NK-92 (cell line): ENCODE data around the gene RUVBL1.

Experiments
- DNase-seq: peaks from one replicate; lab custom pipeline; 2025; ENCODE audit not compliant: unreplicated experiment; lab: John Stamatoyannopoulos, UW

RUVBL1 gene

DNA sequence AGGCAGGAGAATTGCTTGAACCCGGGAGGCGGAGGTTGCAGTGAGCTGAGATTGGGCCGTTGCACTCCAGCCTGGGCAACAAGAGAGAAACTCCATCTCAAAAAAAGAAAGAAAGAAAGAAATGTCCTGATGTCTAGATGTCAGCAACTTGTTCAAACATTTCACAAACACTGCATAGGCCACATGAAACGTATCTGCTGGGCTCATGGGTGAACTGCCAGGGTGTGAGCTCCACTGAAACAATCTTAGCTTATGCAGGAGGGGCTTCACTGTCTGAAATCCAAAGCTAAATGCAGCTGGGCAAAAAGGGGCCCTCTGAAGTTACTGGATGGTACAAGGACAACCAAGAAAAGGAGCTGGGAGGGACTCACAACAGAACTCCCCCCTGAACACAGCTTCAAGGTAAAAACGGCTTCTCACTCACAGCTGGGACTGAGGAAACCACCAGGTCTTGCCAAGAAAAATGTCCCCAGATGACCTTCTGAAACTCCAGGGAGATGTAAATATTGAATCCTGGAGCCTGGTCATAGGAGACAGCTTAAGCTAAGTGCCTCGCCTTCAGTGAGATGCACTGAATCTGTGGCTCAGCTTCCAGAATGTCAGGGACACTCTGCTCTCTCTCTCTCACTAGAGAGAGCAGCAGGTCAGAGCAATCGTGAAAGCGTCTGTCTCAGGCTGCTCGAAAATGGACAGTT is 39.5 kb downstream of the RUVBL1 start:
- DNase-seq: no peak

DNA sequence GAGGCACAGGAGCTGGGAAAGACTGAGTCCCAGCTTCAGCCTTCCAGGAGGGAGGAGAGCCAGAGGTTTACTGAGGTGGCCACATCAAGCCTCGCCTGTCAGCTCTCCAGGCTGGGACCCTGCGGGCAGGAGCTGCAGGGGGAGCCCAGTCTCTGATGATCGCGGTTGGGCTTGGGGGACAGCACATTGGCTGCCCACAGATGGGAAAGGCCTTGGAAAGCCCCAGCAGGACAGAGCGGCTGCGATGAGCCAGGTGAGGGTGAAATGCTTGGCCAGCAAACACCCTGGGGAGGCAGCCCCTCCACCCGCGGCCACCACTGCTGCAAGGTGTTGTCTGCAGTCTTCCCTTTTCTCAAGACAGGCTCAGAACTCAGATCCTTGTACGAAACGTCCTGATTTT is 40.2 kb downstream of the RUVBL1 start:
- no peak for DNase-seq

DNA sequence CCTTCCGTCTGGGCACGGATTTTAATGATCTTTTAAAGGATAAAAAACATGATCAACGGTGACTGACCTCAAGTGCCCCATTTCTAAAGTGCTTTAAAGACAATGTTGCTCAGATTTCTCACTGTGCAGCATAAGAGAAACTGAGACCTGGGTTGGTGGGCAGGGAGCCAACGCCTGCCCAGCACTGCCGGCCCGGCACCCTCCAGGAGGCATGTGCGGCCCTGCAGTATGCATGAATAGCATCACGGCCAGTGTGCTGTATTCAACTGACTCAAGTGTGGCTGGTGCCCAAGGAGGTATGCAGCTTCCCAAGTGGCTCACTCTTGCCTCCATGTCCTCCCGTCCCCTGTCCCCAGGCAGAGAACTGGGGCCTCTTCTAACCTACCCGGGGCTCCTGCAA is 41.1 kb downstream of the RUVBL1 start:
- no peak for DNase-seq

DNA sequence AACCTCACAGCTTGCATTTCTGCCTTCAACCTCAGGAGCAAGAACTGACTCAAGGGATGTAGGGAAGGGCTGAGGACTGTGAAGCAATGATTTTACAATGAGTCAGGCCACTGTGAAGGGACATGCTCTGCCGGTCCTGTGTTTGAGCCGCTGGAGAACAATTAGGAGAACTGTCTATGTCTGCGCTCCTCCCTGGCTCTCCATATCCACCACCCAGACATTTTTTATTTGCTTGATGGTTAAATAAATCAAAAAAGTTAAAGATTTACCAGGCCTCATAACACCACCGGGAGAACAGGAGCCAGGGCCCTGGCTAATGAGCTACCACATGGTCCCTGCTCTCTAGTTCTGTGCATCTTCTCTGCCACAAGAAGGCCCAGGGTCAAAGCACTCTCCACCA is 41.8 kb downstream of the RUVBL1 start:
- DNase-seq: no peak

DNA sequence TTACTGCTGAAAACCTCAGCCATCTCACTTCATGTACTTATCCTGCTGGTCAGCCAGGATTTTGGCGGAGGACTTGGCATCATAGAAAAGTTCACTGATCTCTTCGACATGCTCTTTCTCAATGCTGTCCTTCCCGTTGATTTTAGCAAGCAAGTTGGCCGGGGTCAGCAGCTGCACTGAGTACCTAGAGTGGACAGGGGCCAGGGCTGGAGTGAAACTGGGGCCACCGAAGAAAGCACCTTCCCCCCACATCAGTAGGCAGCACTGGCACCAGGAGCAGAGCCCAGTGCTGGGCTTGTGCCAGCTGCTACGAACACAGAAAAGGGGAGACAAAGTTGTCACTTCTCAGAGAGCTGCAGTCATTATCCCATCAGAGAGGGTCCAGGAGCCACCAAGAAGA is 42.4 kb downstream of the RUVBL1 start:
- no peak for DNase-seq

DNA sequence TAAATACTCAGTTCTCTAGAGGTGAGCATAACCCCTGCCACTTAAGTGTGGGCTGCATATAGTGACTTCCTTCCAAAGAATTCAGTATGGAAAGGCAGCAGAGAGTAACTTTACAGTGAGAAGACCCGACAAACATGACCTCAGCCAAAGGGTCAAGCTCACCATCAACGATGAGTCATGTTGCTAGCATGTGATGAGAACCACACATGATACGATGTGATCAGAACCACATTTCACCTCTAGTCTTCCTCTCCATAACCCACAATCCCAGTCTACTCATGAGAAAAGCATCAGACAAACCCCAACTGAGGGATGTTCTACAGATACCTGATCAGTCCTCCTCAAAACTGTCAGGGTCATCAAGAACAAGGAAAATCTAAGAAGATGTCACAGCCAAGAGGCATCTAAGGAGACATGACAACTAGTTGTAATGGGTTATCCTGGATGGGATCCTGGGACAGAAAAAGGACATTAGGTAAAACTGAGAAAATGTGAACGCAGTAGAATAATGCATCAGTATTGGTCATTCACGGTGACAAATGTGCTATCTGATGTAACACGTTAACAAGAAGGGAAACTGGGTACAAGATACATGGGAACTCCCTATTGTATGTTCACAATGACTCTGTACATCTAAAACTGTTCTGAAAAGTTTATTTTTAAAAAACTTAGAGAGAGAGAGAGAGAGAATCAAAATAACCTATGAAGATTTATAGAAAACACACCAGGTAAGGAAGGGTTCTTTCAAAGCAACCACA is 43.1 kb downstream of the RUVBL1 start:
- DNase-seq: no peak

DNA sequence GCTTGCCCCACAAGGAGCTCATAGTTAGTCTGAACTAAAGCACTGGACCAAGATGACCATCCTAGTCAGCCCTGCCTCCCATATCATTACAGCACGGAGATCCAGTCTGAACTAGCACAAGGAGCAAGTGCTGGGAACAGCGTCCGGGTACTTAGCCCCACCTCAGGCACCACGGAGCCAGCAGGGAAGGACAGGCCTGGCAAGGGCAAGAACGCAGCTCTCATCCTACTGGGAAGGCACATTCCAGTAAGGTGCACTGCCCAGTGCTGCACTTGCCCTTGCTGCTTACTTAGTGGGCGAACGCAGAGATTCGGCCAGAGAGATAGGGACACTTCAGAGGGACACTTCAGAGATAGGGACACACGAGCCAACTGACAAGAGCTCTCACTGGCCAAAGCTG is 43.8 kb downstream of the RUVBL1 start:
- no peak for DNase-seq

DNA sequence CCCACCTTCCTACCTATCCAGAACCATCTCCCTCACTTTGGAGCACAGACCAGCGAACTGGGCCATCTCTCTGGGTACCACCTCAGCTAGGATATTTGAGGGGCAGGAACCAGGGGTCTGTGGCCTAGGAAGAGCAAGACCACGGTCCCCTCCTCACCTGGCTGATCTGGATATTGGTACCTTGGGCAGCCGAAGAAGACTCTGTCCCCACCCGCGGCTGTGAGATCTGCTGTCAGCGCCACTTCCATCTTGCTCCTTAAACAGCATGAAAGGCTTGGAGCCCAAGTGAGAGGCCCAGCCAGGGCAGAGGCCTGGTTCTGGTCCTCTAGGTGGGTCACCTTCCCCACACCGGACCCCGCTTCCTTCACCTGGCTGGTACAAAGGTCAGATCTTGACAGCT is 44.7 kb downstream of the RUVBL1 start:
- no peak for DNase-seq

DNA sequence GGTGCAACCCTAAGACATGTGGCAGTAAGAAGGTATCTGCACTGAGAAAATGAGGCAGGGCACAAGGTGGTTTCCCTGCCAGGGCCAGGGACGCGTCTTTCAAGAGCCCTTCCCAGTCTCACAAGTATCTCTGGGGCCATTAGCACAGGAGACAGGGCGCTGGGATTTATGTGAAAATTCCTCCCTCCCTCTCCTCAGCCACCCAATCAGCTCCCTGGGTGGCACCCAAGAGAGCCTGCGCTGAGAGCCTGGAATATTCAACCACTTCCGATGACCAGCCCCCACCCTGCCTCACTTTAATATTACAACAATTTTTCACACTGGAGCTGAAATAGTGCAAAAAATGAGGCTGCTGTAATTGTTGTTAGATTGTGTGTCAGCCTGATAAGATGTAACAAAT is 45.3 kb downstream of the RUVBL1 start:
- no peak for DNase-seq

DNA sequence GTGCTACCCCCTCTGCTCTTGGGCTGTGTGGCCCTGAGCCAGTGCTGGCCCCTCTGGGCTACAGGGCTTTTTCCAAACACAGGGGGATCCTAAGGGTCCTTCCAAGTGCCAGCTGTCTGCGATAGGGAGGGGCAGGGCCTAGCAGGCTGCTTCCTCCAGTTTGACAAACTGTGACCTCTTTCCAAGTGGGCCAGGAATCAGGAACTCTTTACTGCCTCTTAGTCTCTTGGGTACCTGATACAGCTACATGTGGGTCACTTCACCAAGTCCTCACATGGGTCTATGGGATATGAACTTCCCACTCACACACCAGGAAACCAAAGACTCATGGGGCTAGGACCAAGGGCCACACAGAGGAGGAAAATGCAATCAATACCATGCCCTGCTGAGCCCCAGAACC is 45.9 kb downstream of the RUVBL1 start:
- DNase-seq: no peak

DNA sequence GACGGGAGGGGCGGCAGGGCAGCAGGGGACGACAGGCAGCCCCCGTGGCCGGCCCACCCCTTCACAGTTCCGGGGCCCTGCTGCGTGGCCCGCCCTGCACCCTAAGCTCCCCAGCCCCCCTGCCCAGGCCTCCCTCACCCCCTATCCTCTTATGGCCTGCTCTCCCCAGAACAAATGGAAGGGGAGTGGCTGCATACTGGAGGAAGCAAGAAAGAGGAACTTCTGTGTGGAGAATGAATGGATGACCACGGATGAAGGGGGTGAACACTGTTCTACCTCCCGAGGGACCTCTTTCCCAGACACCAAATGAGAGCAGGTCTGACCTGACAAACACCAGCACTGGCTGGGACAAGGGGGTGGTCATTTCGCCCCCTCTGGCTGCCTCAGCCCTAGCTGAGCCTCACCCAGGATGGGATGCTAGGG is 46.4 kb downstream of the RUVBL1 start:
- DNase-seq: no peak

DNA sequence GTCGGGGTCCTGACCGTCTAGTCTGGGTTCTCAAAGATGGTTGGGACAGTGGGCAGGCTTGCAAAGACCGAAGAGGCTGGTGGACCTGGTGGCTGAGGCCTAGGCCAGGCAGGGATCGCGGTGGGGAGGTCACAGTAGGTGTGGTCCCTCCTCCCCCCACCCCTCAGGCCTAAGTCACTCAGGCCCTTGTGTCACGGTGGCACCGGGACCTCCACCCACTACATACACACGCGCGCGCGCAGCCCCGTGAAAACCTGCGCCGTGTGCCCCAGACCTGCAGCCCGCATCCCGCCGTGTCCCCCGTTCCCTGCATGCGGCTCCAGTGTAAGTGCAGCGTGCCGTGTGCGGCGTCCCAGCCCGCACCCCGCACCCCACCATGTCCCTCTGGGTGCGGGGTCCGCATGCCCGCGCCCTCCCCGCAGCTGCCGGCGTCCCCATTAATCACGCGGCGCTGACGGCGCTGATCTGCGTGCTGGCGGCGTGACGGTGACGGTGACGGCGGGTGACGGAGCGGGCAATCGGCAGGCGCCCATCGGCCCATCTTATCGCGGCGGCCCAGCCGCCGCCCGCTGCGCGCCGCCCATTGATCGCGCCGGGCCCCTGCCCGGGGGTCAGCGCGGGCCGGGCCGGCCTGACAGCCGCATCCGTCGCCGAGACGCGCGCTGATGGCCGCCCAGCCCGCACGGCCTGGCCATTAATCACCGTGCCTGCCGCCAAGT is 47.0 kb downstream of the RUVBL1 start:
- DNase-seq: no peak

DNA sequence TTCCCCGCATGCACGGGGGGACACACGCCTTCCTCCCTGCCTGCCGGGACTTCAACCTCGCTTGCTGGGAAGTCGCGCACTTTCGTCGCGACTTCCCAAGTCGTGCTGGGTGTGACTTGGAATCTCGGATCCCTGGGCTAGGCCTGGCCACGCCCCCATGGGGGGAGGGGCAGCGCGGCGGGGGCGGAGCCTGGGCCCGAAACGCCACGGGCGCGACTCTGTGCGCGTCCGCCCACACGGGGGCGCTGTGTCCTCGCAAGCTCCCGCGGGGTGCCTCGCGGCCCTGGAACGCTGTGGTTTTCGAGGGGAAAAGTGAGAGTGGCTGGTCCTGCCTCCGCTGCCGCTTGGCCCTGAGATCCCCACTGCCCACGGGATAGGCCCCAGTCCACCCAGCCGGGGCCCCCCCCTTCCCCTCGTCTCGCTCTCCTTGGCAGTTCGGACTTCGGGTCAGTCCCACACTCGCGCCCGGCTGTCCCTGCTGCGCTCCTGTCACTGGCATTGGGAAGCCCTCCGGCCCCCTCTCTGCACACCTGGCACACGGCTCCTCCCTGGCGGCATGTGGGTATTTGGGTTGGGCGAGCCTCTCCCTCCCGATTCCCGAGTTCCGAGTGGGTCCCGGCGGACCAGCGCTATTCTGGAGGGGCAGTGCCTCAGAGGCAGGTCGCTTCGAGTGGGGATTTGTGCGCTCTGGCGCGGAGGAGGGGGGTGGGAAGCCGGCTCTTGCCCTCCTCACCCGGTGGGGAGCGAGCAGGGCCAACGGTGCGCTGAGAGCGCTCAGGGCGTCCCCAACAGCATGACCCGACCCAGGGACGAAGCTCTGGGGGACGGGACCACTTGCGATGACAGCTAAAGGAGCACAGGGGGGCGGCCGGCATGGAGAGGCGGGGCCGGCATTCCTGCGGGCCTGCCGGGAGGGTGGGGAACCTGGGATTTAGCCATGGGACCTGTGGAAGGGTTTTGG is 47.8 kb downstream of the RUVBL1 start:
- DNase-seq: no peak

DNA sequence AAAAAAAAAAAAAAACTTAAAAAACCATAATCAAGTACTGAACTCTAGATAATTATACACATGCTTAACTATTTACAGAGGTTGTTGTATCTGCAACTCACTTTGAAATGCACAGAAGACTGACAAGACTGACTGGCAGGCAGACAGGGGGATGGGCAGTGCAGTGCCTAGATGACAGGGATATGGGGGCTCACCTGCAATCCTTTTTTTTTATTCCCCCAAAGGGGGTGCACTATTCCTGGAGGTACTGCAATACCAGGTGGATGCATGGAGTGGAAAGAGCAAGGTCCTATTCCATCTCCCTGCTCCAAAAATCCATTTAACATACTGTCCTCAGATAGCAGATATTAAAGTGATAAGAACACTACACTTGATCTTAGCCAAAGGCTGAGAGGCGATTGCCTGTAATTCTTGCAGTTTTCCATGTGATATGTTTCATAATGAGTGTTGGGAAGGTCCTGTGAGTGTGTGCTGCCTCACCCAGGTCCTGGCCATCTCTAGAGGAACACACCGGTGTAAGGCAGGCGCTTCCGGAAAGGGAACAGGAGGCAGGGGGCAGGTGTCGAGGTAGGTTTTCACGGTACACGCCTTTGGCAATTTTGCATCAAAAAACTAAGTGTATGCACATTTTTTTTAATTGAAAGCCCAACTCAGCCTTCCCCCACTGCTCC is 48.6 kb downstream of the RUVBL1 start:
- no peak for DNase-seq

DNA sequence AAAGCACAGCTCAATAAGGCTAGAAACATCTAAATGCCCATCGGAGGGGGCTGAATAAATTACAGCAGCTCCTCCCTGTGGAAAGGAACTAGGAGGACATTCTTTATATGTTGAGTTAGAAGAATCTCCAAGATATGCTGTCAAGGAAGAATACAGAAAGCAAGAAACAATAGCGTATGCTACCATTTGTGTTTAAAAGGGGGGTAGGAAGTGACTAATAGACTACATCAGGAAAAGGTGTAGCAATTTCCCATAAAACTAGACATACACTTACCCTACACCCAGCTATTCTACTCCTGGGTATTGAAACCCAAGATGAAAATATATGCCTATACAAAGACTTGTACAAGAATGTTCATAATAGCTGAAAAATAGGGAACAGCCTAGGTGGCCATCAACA is 49.8 kb downstream of the RUVBL1 start:
- DNase-seq: no peak

DNA sequence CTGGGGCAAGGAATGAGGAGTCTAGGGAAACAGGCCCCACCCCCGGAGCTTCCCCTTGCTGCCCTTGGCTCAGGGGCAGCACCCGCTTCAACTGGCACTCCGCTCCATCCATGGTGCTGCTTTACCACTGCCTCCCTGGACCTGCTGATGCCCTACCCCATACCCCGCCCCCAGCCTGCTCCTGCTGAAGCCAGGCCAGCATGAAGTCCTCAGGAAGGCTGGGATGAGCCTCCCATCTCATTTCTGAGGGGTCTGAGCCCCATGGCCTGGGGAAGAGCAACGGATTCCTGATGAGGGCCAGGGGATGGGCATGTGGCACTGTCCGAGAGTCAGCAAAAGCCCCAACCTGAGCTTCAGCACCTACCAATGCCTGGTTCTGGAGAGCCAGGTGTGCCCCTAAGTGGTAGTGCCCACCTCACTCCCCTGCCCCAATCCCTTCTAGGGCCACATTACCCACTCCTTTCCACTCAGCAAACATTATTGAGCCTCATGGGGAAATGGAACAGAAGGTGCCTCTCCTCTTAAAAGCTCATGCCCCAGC is 50.4 kb downstream of the RUVBL1 start:
- DNase-seq: no peak

DNA sequence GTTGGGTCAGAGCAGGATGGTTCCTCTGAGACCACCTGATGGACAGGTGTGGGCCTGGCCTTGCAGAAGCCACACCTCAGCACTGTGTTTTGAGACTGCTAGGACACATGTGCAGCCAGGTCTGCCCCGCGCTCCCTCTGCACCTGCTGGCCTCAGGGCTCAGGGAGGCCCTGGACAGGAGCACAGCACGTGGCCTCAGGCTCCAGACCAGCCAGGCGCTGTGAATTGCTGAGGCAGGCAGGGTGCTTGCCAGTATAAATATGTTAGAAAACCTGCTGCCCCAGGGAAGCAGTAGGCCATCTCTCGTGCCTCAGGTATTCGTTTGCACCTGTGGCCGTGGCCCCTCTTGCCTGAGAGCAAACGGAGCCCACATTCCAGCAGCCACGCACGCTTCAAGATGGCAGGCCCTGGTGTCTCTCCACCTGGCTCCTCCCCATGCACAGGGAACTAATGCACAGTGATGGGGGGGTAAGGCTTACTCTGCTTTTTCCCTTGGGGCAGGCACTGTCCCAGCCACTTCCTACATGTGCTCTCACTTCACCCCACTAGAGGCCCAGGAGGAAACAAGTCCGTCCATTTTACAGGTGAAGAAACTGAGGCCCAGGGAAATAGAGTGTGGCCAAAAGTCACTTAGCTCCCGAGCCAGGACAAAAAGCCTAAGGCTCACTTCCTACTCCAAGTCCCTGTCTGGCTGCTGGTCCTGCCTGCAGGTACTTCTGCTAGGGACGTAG is 51.0 kb downstream of the RUVBL1 start:
- no peak for DNase-seq

DNA sequence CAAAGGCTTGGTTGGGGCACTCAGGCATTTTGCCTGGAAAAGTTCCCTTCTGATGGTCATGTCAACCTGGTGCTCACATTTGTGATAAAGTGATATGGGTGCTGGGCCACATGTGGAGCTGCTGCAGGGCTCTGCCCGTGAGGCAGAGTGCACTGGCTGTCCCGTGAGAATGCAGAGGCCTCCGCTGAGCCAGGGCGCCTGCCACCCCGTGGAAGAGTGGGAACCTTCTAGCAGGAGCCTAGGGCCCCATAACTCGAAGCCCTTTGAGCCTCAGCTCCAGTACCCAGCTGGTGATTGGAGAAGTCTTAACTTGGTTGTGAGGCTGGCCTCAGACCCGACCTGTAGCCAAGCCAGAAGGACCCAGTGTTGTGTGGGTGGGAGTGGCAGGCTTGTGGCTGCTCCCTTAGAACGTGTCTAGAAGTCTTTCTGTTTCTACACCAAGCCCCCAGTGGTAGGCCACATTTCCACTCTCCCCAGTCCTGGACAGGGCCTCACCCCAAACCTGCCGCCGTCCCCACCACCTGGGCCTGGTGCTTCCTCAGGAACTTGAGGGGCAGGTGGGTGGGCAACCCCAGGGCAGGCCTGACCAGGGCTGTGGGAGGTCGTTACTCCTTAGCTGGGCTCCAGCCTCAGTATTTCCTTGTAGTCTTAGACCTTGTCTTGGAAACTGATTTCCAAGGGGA is 51.7 kb downstream of the RUVBL1 start:
- no peak for DNase-seq
